ENCODE measurements around the gene POLDIP2. TPM values are rescaled to one million over a fixed set of nuclear protein-coding genes. Genes with fewer than 3 reads are reported as not detected.

Gene POLDIP2
- total RNA-seq, 1 donor = 82.9 TPM

DNA sequence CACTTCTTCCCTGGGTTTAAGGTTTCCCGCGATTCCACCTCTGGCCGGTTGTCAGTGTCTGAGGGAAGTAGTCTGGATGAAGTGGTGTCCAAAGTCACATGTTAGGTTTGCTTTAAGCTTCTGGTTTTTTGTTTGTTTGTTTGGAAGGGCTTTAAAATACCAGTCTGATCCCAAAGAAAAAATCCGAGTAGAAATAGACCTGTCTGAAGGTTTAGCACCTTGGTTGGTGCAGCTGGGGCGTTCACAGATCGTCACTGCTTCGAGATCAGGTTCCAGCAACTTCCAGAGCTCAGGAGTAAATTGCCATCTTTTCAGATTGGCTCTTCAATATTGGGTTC lies 37.8 kb downstream of the POLDIP2 start:
- H3K9me3 ChIP-seq (ENCODE audit: low read depth, low read length) = no peaks in the 10 kb centered on the region
- TF ChIP-seq, protein P1, sequence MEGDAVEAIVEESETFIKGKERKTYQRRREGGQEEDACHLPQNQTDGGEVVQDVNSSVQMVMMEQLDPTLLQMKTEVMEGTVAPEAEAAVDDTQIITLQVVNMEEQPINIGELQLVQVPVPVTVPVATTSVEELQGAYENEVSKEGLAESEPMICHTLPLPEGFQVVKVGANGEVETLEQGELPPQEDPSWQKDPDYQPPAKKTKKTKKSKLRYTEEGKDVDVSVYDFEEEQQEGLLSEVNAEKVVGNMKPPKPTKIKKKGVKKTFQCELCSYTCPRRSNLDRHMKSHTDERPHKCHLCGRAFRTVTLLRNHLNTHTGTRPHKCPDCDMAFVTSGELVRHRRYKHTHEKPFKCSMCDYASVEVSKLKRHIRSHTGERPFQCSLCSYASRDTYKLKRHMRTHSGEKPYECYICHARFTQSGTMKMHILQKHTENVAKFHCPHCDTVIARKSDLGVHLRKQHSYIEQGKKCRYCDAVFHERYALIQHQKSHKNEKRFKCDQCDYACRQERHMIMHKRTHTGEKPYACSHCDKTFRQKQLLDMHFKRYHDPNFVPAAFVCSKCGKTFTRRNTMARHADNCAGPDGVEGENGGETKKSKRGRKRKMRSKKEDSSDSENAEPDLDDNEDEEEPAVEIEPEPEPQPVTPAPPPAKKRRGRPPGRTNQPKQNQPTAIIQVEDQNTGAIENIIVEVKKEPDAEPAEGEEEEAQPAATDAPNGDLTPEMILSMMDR (IDR thresholded peaks at IDR 0.05; ENCODE audit: extremely low read depth, low read depth, low read length) = no peak
- peak overlapping the region; percentile 86 for H3K4me3 ChIP-seq (ENCODE audit: insufficient read depth, low read length)
- no peaks in the 10 kb centered on the region for H3K27me3 ChIP-seq (ENCODE audit: insufficient read depth, low read length)
- H3K4me1 ChIP-seq (ENCODE audit: insufficient read depth, low read length) = peaks cover 23% of the 10 kb centered on the region
- peaks cover 16% of the 10 kb centered on the region for H3K79me2 ChIP-seq (ENCODE audit: insufficient read depth, low read length)
- H3K27ac ChIP-seq (ENCODE audit: low read depth, low read length) = peak overlapping the region; percentile 41
- peak; percentile 62 for DNase-seq (ENCODE audit: insufficient read length, low spot score, missing footprints)
- no peaks in the 10 kb centered on the region for H4K20me1 ChIP-seq (ENCODE audit: insufficient read depth, low read length)
- peak overlapping the region; percentile 97 for H2AFZ ChIP-seq (ENCODE audit: low read length)
- no peaks in the 10 kb centered on the region for H3K36me3 ChIP-seq (ENCODE audit: insufficient read depth, low read length)
- H3K4me2 ChIP-seq (ENCODE audit: insufficient read depth, low read length) = peak overlapping the region; percentile 98

DNA sequence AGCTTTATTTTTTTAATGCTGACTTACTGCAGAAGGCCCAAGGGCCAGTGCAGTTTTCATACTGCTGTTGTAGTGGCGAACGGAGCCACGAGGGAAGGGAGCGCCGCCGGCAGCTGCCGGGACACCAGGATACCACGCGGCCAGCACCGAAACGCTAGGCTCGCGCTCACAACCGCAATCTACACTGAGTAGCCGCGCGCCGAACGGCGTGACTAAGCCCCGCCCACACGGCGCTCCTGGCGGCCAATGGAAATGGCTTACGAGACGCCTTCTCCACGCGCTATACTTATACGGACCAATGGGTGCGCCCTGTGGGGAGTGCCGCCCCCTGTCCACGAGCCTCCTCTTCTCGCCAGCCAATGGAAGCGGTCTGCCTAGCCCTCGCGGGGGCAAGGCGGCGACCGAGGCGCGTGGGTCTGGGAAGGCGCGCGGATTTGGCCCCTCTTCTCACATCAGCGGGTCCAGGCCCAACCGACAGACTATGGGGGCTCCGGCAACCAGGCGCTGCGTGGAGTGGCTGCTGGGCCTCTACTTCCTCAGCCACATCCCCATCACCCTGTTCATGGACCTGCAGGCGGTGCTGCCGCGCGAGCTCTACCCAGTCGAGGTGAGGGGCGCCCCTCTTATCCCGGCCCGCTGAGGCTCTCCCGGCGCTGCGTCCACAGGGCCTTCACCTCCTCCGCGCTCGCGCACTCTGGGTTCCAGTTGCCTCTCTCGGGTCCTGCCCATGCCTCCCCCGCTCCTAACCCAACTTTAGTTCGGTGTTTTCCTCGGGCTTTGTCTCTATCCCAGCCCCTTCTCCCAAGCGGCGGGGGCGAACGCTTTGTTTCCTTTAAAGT lies 38.3 kb downstream of the POLDIP2 start, which contains the start of gene TMEM97:
Gene TMEM97, plus strand, starts transcription at position 442 of the 839 bp plus-strand sequence. Its CDS starts 40 bp downstream, at position 482.
- Histone ChIP-seq H3K27ac (ENCODE audit: low read depth, low read length) (peak within 1 kb of the TSS; percentile 41), H3K4me3 (ENCODE audit: insufficient read depth, low read length) (peak within 1 kb of the TSS; percentile 86), H3K79me2 (ENCODE audit: insufficient read depth, low read length) (peaks cover 16% of the 10 kb centered on the region), H3K36me3 (ENCODE audit: insufficient read depth, low read length) (no peaks in the 10 kb centered on the region), H4K20me1 (ENCODE audit: insufficient read depth, low read length) (no peaks in the 10 kb centered on the region), H3K27me3 (ENCODE audit: insufficient read depth, low read length) (no peaks in the 10 kb centered on the region), H2AFZ (ENCODE audit: low read length) (peak within 1 kb of the TSS; percentile 97), H3K4me1 (ENCODE audit: insufficient read depth, low read length) (peaks cover 23% of the 10 kb centered on the region), H3K4me2 (ENCODE audit: insufficient read depth, low read length) (peak within 1 kb of the TSS; percentile 98), H3K9me3 (ENCODE audit: low read depth, low read length) (no peaks in the 10 kb centered on the region)
- DNase-seq (ENCODE audit: insufficient read length, low spot score, missing footprints) = peak; percentile 99
- TF ChIP-seq, protein P1 (IDR thresholded peaks at IDR 0.05; ENCODE audit: extremely low read depth, low read depth, low read length) = no peak

DNA sequence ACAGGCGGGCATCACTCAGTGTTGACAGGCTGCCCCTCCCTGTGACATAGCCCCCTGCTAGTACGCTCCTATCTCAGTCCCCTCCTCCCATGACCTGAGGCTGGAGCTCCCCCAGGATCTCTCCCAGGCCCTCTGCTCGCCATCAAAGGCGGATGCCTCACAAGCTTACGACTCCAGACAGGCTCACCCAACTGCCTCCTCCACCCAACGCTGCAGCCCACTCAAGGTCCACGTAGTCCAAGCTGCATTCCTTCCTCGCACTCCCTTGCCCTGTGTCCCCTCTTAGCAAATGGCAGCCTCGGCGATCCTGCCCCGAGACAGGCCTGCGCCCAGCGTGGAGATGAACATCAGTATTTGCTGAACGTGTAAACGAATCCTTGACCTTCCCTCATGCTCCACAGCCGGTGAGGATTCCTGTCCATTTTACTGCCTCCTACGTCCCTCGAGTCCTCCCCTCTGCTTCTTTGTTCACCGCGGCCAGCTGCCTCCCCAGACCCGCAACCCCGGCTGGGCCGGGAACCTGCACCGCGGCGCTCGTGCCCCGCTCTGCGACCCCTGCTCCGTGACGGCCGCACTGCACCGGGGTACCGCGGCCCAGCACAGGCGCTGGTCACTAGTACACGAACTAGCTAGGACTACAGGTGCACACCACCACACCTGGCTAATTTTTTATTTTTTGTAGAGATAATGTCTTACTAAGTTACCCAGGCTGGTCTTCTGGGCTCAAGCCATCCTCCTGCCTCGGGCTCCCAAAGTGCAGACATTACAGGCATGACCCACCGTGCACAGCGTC lies 39.2 kb downstream of the POLDIP2 start:
- Histone ChIP-seq H2AFZ (ENCODE audit: low read length) (peak overlapping the region; percentile 96), H3K79me2 (ENCODE audit: insufficient read depth, low read length) (peaks cover 16% of the 10 kb centered on the region), H3K4me1 (ENCODE audit: insufficient read depth, low read length) (peaks cover 23% of the 10 kb centered on the region), H3K27me3 (ENCODE audit: insufficient read depth, low read length) (no peaks in the 10 kb centered on the region), H3K27ac (ENCODE audit: low read depth, low read length) (no peak overlapping the region), H4K20me1 (ENCODE audit: insufficient read depth, low read length) (no peaks in the 10 kb centered on the region), H3K4me3 (ENCODE audit: insufficient read depth, low read length) (peak overlapping the region; percentile 86), H3K36me3 (ENCODE audit: insufficient read depth, low read length) (no peaks in the 10 kb centered on the region), H3K9me3 (ENCODE audit: low read depth, low read length) (no peaks in the 10 kb centered on the region), H3K4me2 (ENCODE audit: insufficient read depth, low read length) (peak overlapping the region; percentile 98)
- no peak for DNase-seq (ENCODE audit: insufficient read length, low spot score, missing footprints)
- TF ChIP-seq, protein P1 (IDR thresholded peaks at IDR 0.05; ENCODE audit: extremely low read depth, low read depth, low read length) = no peak
